Stimulated activated CD4-positive, alpha-beta T cell treated with anti-CD3 and anti-CD28 coated beads, Interleukin-4, amount 100 ng/mL, for 48 hours (primary cell): ENCODE data around the gene SOX13.

Experiments
- DNase-seq, 2 donors: peaks; one replicate each; pipeline ENCODE4 v3.0.0-alpha.2; 2020; ENCODE audit warnings: low read depth in 2 of 2

The SOX13 gene

GRCh38 chr1:204065174-204065985 lies 7.5 kb upstream of the SOX13 start:
- no peak for DNase-seq

- no peak for DNase-seq
Measured at GRCh38 chr1:204065986-204066300, 7.0 kb upstream of the SOX13 start.

GRCh38 chr1:204067935-204068334 lies 5.0 kb upstream of the SOX13 start:
- no peak for DNase-seq

- DNase-seq = no peak
Measured at GRCh38 chr1:204069887-204070286, 3.0 kb upstream of the SOX13 start.

GRCh38 chr1:204070895-204071294 lies 2.0 kb upstream of the SOX13 start:
- no peak for DNase-seq

- DNase-seq = no peak
Measured at GRCh38 chr1:204073837-204074273, 940 bp downstream of the SOX13 start.

- no peak for DNase-seq
Measured at GRCh38 chr1:204074274-204075138, 1.6 kb downstream of the SOX13 start.

GRCh38 chr1:204075139-204075521 lies 2.2 kb downstream of the SOX13 start:
- no peak for DNase-seq

- DNase-seq = no peak
Measured at GRCh38 chr1:204075890-204076846, 3.3 kb downstream of the SOX13 start.

GRCh38 chr1:204076891-204077290 lies 4.0 kb downstream of the SOX13 start:
- DNase-seq = no peak

- no peak for DNase-seq
Measured at GRCh38 chr1:204077979-204078696, 5.2 kb downstream of the SOX13 start.

- no peak for DNase-seq
Measured at GRCh38 chr1:204079608-204079999, 6.7 kb downstream of the SOX13 start.

- DNase-seq = no peak
Measured at GRCh38 chr1:204080163-204080903, 7.4 kb downstream of the SOX13 start.

GRCh38 chr1:204081164-204081790 lies 8.4 kb downstream of the SOX13 start:
- DNase-seq = no peak

GRCh38 chr1:204081791-204082513 lies 9.0 kb downstream of the SOX13 start:
- DNase-seq = no peak

- no peak for DNase-seq
Measured at GRCh38 chr1:204083491-204083890, 10.6 kb downstream of the SOX13 start.

- no peak for DNase-seq
Measured at GRCh38 chr1:204084247-204084772, 11.4 kb downstream of the SOX13 start.

- DNase-seq = no peak
Measured at GRCh38 chr1:204085876-204086275, 13.0 kb downstream of the SOX13 start.
